GM19328 (cell line): Measurements from ENCODE around the gene MAP3K14.
"Not testable (repeated sequence)": the region's sequence is repeated elsewhere in the genome, so short reads cannot be mapped to it uniquely, and the experiment has no call there.

Experiments
- ATAC-seq: cut with Tn5 transposase; IDR thresholded peaks from one replicate; pipeline ENCODE4 v1.9.1; 2021; ENCODE audit warnings: mild to moderate bottlenecking, moderate library complexity; ENCODE audit not compliant: unreplicated experiment

The MAP3K14 gene

GRCh38 chr17:45302220-45302619 is 14.6 kb downstream of the MAP3K14 start:
- ATAC-seq = not testable (repeated sequence)

GRCh38 chr17:45301674-45302073 is 15.1 kb downstream of the MAP3K14 start:
- no peak for ATAC-seq

GRCh38 chr17:45300060-45300751 is 16.6 kb downstream of the MAP3K14 start:
- no peak for ATAC-seq

- no peak for ATAC-seq
Observed at GRCh38 chr17:45299361-45299760, 17.5 kb downstream of the MAP3K14 start.

- no peak for ATAC-seq
Observed at GRCh38 chr17:45298546-45299285, 18.1 kb downstream of the MAP3K14 start.

- no peak for ATAC-seq
Observed at GRCh38 chr17:45296833-45297124, 20.0 kb downstream of the MAP3K14 start.

GRCh38 chr17:45296003-45296832 is 20.6 kb downstream of the MAP3K14 start:
- ATAC-seq = no peak

GRCh38 chr17:45294506-45294905 is 22.3 kb downstream of the MAP3K14 start:
- no peak for ATAC-seq

GRCh38 chr17:45293413-45294211 is 23.2 kb downstream of the MAP3K14 start:
- ATAC-seq = no peak

- ATAC-seq = no peak
Observed at GRCh38 chr17:45292696-45293412, 24.0 kb downstream of the MAP3K14 start.

- no peak for ATAC-seq
Observed at GRCh38 chr17:45291171-45291805, 25.5 kb downstream of the MAP3K14 start.

GRCh38 chr17:45290269-45290765 is 26.5 kb downstream of the MAP3K14 start:
- ATAC-seq = no peak

- no peak for ATAC-seq
Observed at GRCh38 chr17:45289301-45290268, 27.2 kb downstream of the MAP3K14 start.

GRCh38 chr17:45288825-45289224 is 28.0 kb downstream of the MAP3K14 start:
- no peak for ATAC-seq

- no peak for ATAC-seq
Observed at GRCh38 chr17:45287526-45288500, 29.0 kb downstream of the MAP3K14 start.

- no peak for ATAC-seq
Observed at GRCh38 chr17:45286286-45286685, 30.5 kb downstream of the MAP3K14 start.
